GM10266 (cell line): ENCODE results near the gene HS3ST5.

Source experiments
- DNase-seq: peaks from one replicate; pipeline ENCODE4 v3.0.0; 2012; ENCODE audit errors: extremely low spot score
- CTCF ChIP-seq: IDR thresholded peaks from 2 replicates; pipeline ENCODE4 v1.5.1; 2012; ENCODE audit warnings: mild to moderate bottlenecking, low read depth; ENCODE audit not compliant: control insufficient read depth, insufficient read depth; ENCODE audit errors: missing control alignments

The HS3ST5 gene

GRCh38 chr6:114375541-114376192 lies 32.8 kb upstream of the HS3ST5 start:
- TF ChIP-seq CTCF, result no peak
- no peak for DNase-seq

- no peak for DNase-seq
- TF ChIP-seq CTCF, result no peak
Measured at GRCh38 chr6:114367315-114367961, 24.6 kb upstream of the HS3ST5 start.

GRCh38 chr6:114366899-114367298 lies 24.1 kb upstream of the HS3ST5 start:
- TF ChIP-seq CTCF, result no peak
- no peak for DNase-seq

GRCh38 chr6:114364301-114364700 lies 21.5 kb upstream of the HS3ST5 start:
- no peak for TF ChIP-seq CTCF
- DNase-seq, result no peak

GRCh38 chr6:114362957-114363356 lies 20.1 kb upstream of the HS3ST5 start:
- TF ChIP-seq CTCF, result no peak
- no peak for DNase-seq

GRCh38 chr6:114362396-114362795 lies 19.6 kb upstream of the HS3ST5 start:
- no peak for DNase-seq
- no peak for TF ChIP-seq CTCF

GRCh38 chr6:114361036-114361435 lies 18.2 kb upstream of the HS3ST5 start:
- DNase-seq, result no peak

More at GRCh38 chr6:114361036-114361435, 18.2 kb upstream of the HS3ST5 start:
- no peak for TF ChIP-seq CTCF
